AG04449 (cell line): ENCODE data around the gene CACNA1G.

ENCODE experiments used
- CTCF ChIA-PET: fragments of 350-600 bp; formaldehyde crosslinking; extraction: SDS; loops from one replicate; lab custom pipeline; 2021; ENCODE audit warnings: antibody characterized with exemption; lab: Yijun Ruan, JAX
- POLR2A ChIA-PET: fragments of 400-600, 350-600 bp; formaldehyde crosslinking; extraction: SDS; loops from one replicate; lab custom pipeline; 2020; ENCODE audit warnings: antibody characterized with exemption, inconsistent platforms; lab: Yijun Ruan, JAX
- DNase-seq: peaks from one replicate; pipeline ENCODE4 v3.0.0-alpha.2; 2010; ENCODE audit warnings: low read depth, low spot score
- H3K4me3 ChIP-seq: 2 replicates; pipeline ENCODE4 v1.5.1; 2011; ENCODE audit warnings: low read depth, mild to moderate bottlenecking, control low read depth, low read length
- TF ChIP-seq, protein P1 (sequence below): IDR thresholded peaks from one replicate; pipeline ENCODE4 v1.5.1; 2011; ENCODE audit warnings: mild to moderate bottlenecking, moderate library complexity, low read length, control low read depth, inconsistent platforms; ENCODE audit not compliant: insufficient read depth; ENCODE audit errors: missing control alignments

The CACNA1G gene

DNA sequence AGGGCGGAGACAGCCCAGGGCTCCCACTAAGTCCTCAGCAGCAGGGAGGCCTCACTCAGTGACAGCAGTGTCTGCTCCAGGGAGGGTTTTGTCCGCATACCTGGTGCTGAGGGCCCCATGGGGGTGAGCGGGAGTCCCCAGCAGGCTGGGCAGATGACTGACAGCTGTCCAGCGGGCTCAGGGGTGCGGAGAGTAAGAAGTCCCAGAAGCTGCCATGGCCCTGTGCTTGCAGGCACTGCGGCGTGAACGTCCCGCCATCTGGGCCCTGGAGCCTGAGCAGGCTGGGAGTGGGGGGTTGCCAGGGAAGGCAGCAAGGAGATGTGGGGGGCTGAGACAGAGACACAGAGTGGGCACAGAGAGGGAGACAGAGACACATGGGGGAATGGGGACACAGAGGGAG lies 20.1 kb downstream of the CACNA1G start:
- H3K4me3 ChIP-seq, result no peak overlapping the region
- TF ChIP-seq, protein P1, sequence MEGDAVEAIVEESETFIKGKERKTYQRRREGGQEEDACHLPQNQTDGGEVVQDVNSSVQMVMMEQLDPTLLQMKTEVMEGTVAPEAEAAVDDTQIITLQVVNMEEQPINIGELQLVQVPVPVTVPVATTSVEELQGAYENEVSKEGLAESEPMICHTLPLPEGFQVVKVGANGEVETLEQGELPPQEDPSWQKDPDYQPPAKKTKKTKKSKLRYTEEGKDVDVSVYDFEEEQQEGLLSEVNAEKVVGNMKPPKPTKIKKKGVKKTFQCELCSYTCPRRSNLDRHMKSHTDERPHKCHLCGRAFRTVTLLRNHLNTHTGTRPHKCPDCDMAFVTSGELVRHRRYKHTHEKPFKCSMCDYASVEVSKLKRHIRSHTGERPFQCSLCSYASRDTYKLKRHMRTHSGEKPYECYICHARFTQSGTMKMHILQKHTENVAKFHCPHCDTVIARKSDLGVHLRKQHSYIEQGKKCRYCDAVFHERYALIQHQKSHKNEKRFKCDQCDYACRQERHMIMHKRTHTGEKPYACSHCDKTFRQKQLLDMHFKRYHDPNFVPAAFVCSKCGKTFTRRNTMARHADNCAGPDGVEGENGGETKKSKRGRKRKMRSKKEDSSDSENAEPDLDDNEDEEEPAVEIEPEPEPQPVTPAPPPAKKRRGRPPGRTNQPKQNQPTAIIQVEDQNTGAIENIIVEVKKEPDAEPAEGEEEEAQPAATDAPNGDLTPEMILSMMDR, result no peak
- ChIA-PET POLR2A (no interaction called here), CTCF (no interaction called here)
- no peak for DNase-seq

DNA sequence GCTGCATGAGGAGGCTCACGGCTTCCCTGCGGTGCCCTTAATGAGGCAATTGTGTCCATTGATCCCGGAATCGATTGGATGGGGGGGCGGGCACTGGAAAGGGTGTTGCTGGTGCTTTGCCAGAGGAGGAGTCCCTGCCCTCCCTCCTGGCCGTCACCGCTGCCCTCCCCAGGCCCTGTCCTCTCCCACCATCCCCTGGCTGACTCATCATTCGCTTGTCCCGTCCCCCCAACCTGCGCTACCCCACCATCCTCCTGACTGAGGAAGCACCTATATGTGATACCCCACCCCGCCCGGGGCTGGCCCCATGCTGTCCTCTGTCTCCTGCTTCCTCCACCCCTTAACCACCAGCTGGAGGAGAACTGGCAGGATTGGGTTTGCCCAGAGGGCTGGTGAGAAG lies 20.8 kb downstream of the CACNA1G start:
- POLR2A ChIA-PET, result no interaction called here
- no peak overlapping the region for H3K4me3 ChIP-seq
- CTCF ChIA-PET, result no interaction called here
- no peak for DNase-seq
- TF ChIP-seq, protein P1, result no peak

DNA sequence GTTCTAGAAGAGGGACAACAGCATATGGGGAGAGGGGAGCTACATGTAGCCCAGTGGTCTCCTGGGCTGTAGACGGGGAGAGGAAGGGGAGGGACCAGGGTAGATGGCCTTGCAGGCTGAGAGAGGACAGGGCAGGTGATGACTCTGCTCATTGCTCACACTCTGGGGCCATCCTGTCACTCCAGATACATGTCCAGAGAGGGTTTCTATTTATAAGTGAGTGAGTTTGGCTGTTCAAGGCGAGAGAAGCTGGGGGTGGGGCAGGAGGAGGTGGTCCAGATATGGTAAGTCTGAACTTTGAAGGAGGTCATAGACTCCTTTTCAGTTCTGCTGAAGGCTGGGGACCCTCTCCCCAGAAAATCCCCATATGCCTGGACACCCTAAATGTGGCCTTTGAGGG lies 22.2 kb downstream of the CACNA1G start:
- no peak overlapping the region for H3K4me3 ChIP-seq
- CTCF ChIA-PET, result interaction anchor here (1.1 kb wide), 1 partner anchor 36 kb away, joined by 3 read pairs; no protein-coding TSS in a partner anchor
- DNase-seq, result no peak
- POLR2A ChIA-PET, result interaction anchor here (0.6 kb wide), 1 partner anchor 99 kb away, joined by 3 read pairs; no protein-coding TSS in a partner anchor
- TF ChIP-seq, protein P1, result no peak

DNA sequence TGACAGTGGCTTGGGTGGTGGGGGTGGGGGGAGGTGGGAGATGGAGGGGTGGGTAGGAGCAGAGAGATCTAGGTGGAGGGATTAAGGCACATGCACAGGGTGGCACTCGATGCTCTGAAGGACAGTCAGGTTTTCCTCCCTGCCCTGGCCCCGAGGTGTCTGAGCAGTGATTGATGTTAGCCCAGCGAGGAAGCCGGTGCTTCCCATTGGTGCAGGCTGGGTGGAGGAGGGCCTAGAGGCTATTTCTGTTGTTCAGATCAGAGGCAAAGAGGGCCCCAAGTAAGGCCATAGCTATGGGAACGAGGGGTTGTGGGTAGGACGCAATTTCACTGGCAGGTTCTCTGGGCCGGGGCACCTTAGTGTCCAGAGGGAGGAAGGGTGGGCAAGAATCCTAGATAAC lies 23.1 kb downstream of the CACNA1G start:
- H3K4me3 ChIP-seq, result no peak overlapping the region
- TF ChIP-seq, protein P1, result no peak
- ChIA-PET POLR2A (interaction anchor here (0.6 kb wide), 1 partner anchor 98 kb away, joined by 3 read pairs; no protein-coding TSS in a partner anchor), CTCF (no interaction called here)
- no peak for DNase-seq

DNA sequence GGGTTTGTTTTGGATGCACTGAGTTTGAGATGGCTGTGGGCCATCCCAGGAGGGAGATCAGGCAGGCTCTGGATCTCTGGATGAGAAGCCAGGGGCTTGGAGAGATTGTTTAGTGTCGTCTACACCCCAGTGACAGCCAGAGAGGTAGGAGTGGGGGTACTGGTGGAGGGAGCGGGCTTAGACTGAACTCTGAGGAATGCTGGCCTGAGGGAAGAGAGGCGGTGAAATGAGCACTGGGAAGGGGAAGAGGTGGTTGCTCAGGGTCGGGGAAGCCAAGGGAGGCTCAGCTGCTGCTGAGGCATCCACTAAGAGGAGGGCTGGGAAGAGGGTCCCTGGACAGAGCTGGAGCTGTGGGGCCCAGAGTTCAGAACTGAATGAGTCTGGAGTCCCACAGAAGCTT lies 23.6 kb downstream of the CACNA1G start:
- DNase-seq, result no peak
- POLR2A ChIA-PET, result no interaction called here
- TF ChIP-seq, protein P1, result no peak
- CTCF ChIA-PET, result interaction anchor here (1.2 kb wide), 1 partner anchor 43 kb away, joined by 4 read pairs; no protein-coding TSS in a partner anchor
- H3K4me3 ChIP-seq, result no peak overlapping the region

DNA sequence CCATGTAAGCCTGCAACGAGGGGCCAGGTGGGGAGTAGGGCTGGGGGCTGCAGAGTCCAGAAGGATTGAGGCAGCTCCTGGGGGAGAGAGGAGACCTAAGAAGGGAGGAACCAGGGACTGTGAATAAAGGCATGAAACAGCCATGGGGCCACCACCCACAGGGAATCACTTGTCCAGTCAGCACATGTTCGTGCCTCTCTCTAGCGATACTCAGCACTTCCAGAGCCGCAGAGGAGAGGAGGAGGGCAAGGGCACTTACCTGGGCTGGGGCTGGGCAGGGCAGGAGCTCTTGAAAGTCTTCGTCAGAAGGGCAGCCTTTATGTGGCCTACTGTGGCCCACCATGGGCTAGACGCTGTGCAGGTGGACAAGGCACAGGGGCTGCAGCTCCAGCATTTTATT lies 24.2 kb downstream of the CACNA1G start:
- POLR2A ChIA-PET, result no interaction called here
- H3K4me3 ChIP-seq, result no peak overlapping the region
- CTCF ChIA-PET, result interaction anchor here (0.9 to 1.2 kb wide), 2 partner anchors 34 to 42 kb away, joined by 3 to 4 read pairs; no protein-coding TSS in a partner anchor
- TF ChIP-seq, protein P1, result no peak
- no peak for DNase-seq
